Mammary epithelial cell (primary cell): Measurements from ENCODE around the gene KCTD1.

ENCODE experiments used
- CTCF ChIP-seq, 2 donors: IDR thresholded peaks in 1 of 2; conservative IDR thresholded peaks in 1 of 2; 2 replicates each; pipeline ENCODE4 v1.5.1; 2011 to 2012; ENCODE audit warnings: inconsistent platforms in 2 of 2, low read length in 2 of 2, mild to moderate bottlenecking in 2 of 2, control low read depth in 1 of 2, low read depth in 1 of 2; ENCODE audit not compliant: insufficient read depth in 1 of 2; ENCODE audit errors: extremely low read depth in 1 of 2
- EZH2 ChIP-seq: IDR thresholded peaks from 2 replicates; pipeline ENCODE4 v1.6.1; 2012; ENCODE audit warnings: low read length, inconsistent platforms, borderline replicate concordance

DNA sequence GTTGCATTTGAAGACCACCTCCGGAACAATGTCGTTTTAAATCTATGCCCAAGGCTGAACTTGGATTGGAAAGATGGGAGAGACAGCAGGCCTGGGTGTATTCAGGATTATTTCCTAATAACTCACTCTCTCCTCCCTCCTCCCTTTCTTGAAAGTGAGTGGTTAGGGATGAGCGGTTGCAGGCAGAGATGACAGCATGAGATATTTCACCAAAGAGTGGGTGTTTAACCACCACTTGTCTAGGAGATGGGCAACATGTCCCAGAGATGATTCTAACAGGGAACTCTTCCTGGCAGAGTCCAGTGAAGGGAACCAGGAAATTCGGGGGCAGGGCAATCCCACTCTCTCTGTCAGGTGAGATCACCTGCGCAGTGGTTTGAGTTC is 123.2 kb downstream of the KCTD1 start:
- no peak for TF ChIP-seq CTCF (conservative IDR thresholded peaks at IDR 0.05 in 1 of 2, IDR thresholded peaks at IDR 0.05 in 1 of 2; ENCODE audit: extremely low read depth in 1 of 2, insufficient read depth in 1 of 2, low read depth in 1 of 2, low read length in 2 of 2)
- TF ChIP-seq EZH2: no peak
